Neuronal stem cell (in vitro differentiated cells): Measurements from ENCODE around the gene NDUFB8.
A peak's percentile ranks its signal among the peaks of the same experiment; 100 is the strongest.

ENCODE experiments used
- DNase-seq: peaks from one replicate; pipeline ENCODE4 v3.0.0-alpha.2; 2013; ENCODE audit warnings: low spot score
- H2AFZ ChIP-seq: one replicate; pipeline ENCODE4 v1.6.1; 2013; ENCODE audit warnings: mild to moderate bottlenecking, low read length, inconsistent platforms
- H2AK5ac ChIP-seq: 2 replicates; pipeline ENCODE4 v1.6.1; 2013; ENCODE audit warnings: low read depth, mild to moderate bottlenecking, inconsistent platforms, low read length, moderate library complexity, mixed read lengths
- H2BK120ac ChIP-seq: 2 replicates; pipeline ENCODE4 v1.6.1; 2013; ENCODE audit warnings: low read depth, mild to moderate bottlenecking, inconsistent platforms, low read length, moderate library complexity, mixed read lengths
- H2BK12ac ChIP-seq: one replicate; pipeline ENCODE4 v1.6.1; 2013; ENCODE audit warnings: low read length, inconsistent platforms
- H2BK15ac ChIP-seq: 2 replicates; pipeline ENCODE4 v1.6.1; 2013; ENCODE audit warnings: mild to moderate bottlenecking, low read length, inconsistent platforms, mixed read lengths
- H2BK5ac ChIP-seq: one replicate; pipeline ENCODE4 v1.6.1; 2013; ENCODE audit warnings: inconsistent platforms, mild to moderate bottlenecking, low read length, moderate library complexity
- H3K14ac ChIP-seq: one replicate; pipeline ENCODE4 v1.6.1; 2013; ENCODE audit warnings: low read length, inconsistent platforms
- H3K18ac ChIP-seq: 2 replicates; pipeline ENCODE4 v1.6.1; 2013; ENCODE audit warnings: low read length, inconsistent platforms
- H3K23ac ChIP-seq: 2 replicates; pipeline ENCODE4 v1.6.1; 2013; ENCODE audit warnings: low read depth, mild to moderate bottlenecking, mixed read lengths, low read length, inconsistent platforms; ENCODE audit not compliant: poor library complexity
- H3K27ac ChIP-seq: replicated peaks from 3 replicates; pipeline ENCODE4 v1.5.1; 2013; ENCODE audit warnings: low read length, inconsistent platforms
- H3K27me3 ChIP-seq, 3 experiments: 2 replicates each; pipeline ENCODE4 v1.6.1; 2013; ENCODE audit warnings: low read length in 3 of 3, mild to moderate bottlenecking in 2 of 3, inconsistent platforms in 1 of 3, low read depth in 1 of 3, mixed read lengths in 1 of 3, moderate library complexity in 1 of 3; ENCODE audit not compliant: control insufficient read depth in 3 of 3, insufficient read depth in 3 of 3
- H3K36me3 ChIP-seq, 2 donors: replicated peaks in 1 of 2; 2 replicates each; pipeline ENCODE4 v1.6.1; 2013; ENCODE audit warnings: low read length in 2 of 2; ENCODE audit not compliant: control insufficient read depth in 2 of 2, insufficient read depth in 2 of 2
- H3K4ac ChIP-seq: 2 replicates; pipeline ENCODE4 v1.6.1; 2013; ENCODE audit warnings: inconsistent platforms, mild to moderate bottlenecking, low read length, moderate library complexity
- H3K4me1 ChIP-seq, 2 donors: 1 replicate in 1 of 2; 2 replicates in 1 of 2; pipeline ENCODE4 v1.6.1; 2013; ENCODE audit warnings: low read length in 2 of 2, low read depth in 1 of 2; ENCODE audit not compliant: control insufficient read depth in 2 of 2, insufficient read depth in 1 of 2
- H3K4me2 ChIP-seq: one replicate; pipeline ENCODE4 v1.6.1; 2013; ENCODE audit warnings: mild to moderate bottlenecking, low read length, inconsistent platforms; ENCODE audit not compliant: insufficient read depth, poor library complexity, severe bottlenecking
- H3K4me3 ChIP-seq, 2 donors: 2 replicates each; pipeline ENCODE4 v1.5.1; 2013; ENCODE audit warnings: low read length in 2 of 2, mild to moderate bottlenecking in 2 of 2, inconsistent platforms in 1 of 2, moderate library complexity in 1 of 2
- H3K79me1 ChIP-seq: one replicate; pipeline ENCODE4 v1.6.1; 2013; ENCODE audit warnings: low read depth, mild to moderate bottlenecking, inconsistent platforms, low read length, moderate library complexity
- H3K9ac ChIP-seq: one replicate; pipeline ENCODE4 v1.6.1; 2013; ENCODE audit warnings: mild to moderate bottlenecking, low read depth, low read length, inconsistent platforms; ENCODE audit not compliant: poor library complexity
- H3K9me3 ChIP-seq, 2 donors: replicated peaks in 1 of 2; 2 replicates each; pipeline versions ENCODE3 to v1.6.1; 2013; ENCODE audit warnings: low read length in 2 of 2, mild to moderate bottlenecking in 2 of 2, inconsistent platforms in 1 of 2, low read depth in 1 of 2, mixed read lengths in 1 of 2, moderate library complexity in 1 of 2; ENCODE audit not compliant: control insufficient read depth in 2 of 2, insufficient read depth in 1 of 2
- H4K8ac ChIP-seq: one replicate; pipeline ENCODE4 v1.6.1; 2013; ENCODE audit warnings: low read depth, mild to moderate bottlenecking, inconsistent platforms, low read length, moderate library complexity
- H4K91ac ChIP-seq: one replicate; pipeline ENCODE4 v1.6.1; 2013; ENCODE audit warnings: low read length, low read depth, mild to moderate bottlenecking, inconsistent platforms; ENCODE audit not compliant: poor library complexity
- WGBS, 2 donors: extraction: QIAGEN DNeasy Blood & Tissue Kit; methylation state at CpG; one replicate each; pipeline ENCODE4 v1.1.7; 2013; ENCODE audit warnings: missing lambda C conversion rate in 2 of 2, mixed read lengths in 1 of 2; ENCODE audit not compliant: insufficient read length in 2 of 2, insufficient replicate concordance in 1 of 2; ENCODE audit errors: extremely low coverage in 2 of 2; 5-methylcytosine and 5-hydroxymethylcytosine counted together

The NDUFB8 gene

GRCh38 chr10:100490531-100490930, 39.1 kb downstream of the NDUFB8 start:
- Histone ChIP-seq H3K18ac (no peak overlapping the region), H3K27me3 (peaks cover 0 to 52% (median 0%) of the 10 kb centered on the region in 3 experiments), H2BK15ac (no peak overlapping the region)

DNA sequence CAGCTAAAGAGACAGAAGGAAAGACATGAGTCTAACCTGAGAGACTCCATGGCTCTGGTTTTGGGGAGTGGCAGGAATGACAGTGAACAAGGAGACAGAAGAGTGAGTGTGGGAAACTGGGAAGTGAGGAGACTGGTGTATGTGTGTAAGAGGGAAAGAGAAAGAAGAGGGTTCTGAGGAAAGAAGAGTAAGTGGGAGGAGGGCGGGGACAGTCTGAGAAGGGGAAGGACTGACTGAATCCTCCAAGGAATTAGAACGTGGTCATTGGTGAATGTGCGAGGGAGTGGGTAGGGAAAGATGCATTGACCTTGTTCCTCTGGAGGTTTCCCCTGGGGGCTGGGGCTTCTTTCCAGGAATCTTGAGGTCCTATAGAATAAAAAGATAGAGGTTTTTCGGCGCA, 40.3 kb downstream of the NDUFB8 start:
- Histone ChIP-seq H3K36me3 (peaks cover 21 to 37% of the 10 kb centered on the region in 2 donors), H3K4me3 (no peak overlapping the region), H4K8ac (no peak overlapping the region), H2AK5ac (no peak overlapping the region), H2BK12ac (no peak overlapping the region), H3K18ac (no peak overlapping the region), H3K9me3 (peaks cover 0 to 9% of the 10 kb centered on the region in 2 donors), H2BK5ac (no peak overlapping the region), H3K4ac (no peak overlapping the region), H2AFZ (no peak overlapping the region), H3K23ac (no peak overlapping the region), H3K79me1 (no peaks in the 10 kb centered on the region), H2BK15ac (no peak overlapping the region), H3K9ac (no peak overlapping the region), H3K27me3 (peaks cover 0 to 52% (median 0%) of the 10 kb centered on the region in 3 experiments), H3K27ac (no peak overlapping the region), H2BK120ac (no peak overlapping the region), H4K91ac (no peak overlapping the region), H3K14ac (no peak overlapping the region), H3K4me2 (no peak overlapping the region), H3K4me1 (peaks cover 16 to 25% of the 10 kb centered on the region in 2 donors)
- no peak for DNase-seq
- WGBS, 2 donors = no CpG with 5 or more reads among the region's 5 CpGs

More at GRCh38 chr10:100490531-100490930, 39.1 kb downstream of the NDUFB8 start:
- Histone ChIP-seq H2BK12ac (no peak overlapping the region), H3K79me1 (no peaks in the 10 kb centered on the region), H4K91ac (no peak overlapping the region), H3K4me3 (no peak overlapping the region), H2AK5ac (no peak overlapping the region), H3K14ac (no peak overlapping the region), H3K27ac (no peak overlapping the region), H3K36me3 (peaks cover 22 to 45% of the 10 kb centered on the region in 2 donors), H3K4me1 (peaks cover 7 to 14% of the 10 kb centered on the region in 2 donors), H2BK120ac (no peak overlapping the region), H3K23ac (no peak overlapping the region), H3K9me3 (peaks cover 0 to 9% of the 10 kb centered on the region in 2 donors), H3K4ac (no peak overlapping the region), H3K4me2 (no peak overlapping the region), H3K9ac (no peak overlapping the region), H4K8ac (no peak overlapping the region), H2BK5ac (no peak overlapping the region), H2AFZ (no peak overlapping the region)
- WGBS, 2 donors = no CpG with 5 or more reads among the region's 2 CpGs
- DNase-seq = no peak

- no peak overlapping the region for H3K4me2 ChIP-seq
- peaks cover 0 to 9% of the 10 kb centered on the region in 2 donors for H3K9me3 ChIP-seq
- H3K79me1 ChIP-seq = no peaks in the 10 kb centered on the region
- no peak for DNase-seq
- H2AFZ ChIP-seq = no peak overlapping the region
- no peak overlapping the region for H3K14ac ChIP-seq
- H4K8ac ChIP-seq = no peak overlapping the region
- peaks cover 16 to 33% of the 10 kb centered on the region in 2 donors for H3K4me1 ChIP-seq
- no peak overlapping the region for H2BK5ac ChIP-seq
- no peak overlapping the region for H3K27ac ChIP-seq
- H3K9ac ChIP-seq = no peak overlapping the region
- no peak overlapping the region for H2BK12ac ChIP-seq
- H4K91ac ChIP-seq = no peak overlapping the region
- H3K18ac ChIP-seq = no peak overlapping the region
- H3K4me3 ChIP-seq = no peak overlapping the region
- H3K23ac ChIP-seq = no peak overlapping the region
- H3K4ac ChIP-seq = no peak overlapping the region
- no peak overlapping the region for H2BK15ac ChIP-seq
- H3K36me3 ChIP-seq = peaks cover 21 to 37% of the 10 kb centered on the region in 2 donors
- H2BK120ac ChIP-seq = no peak overlapping the region
- no peak overlapping the region for H2AK5ac ChIP-seq
- H3K27me3 ChIP-seq = peaks cover 0 to 64% (median 0%) of the 10 kb centered on the region in 3 experiments
- WGBS, 2 donors = no CpG with 5 or more reads among the region's 6 CpGs
Observed at GRCh38 chr10:100487529-100487928, 42.1 kb downstream of the NDUFB8 start.

DNA sequence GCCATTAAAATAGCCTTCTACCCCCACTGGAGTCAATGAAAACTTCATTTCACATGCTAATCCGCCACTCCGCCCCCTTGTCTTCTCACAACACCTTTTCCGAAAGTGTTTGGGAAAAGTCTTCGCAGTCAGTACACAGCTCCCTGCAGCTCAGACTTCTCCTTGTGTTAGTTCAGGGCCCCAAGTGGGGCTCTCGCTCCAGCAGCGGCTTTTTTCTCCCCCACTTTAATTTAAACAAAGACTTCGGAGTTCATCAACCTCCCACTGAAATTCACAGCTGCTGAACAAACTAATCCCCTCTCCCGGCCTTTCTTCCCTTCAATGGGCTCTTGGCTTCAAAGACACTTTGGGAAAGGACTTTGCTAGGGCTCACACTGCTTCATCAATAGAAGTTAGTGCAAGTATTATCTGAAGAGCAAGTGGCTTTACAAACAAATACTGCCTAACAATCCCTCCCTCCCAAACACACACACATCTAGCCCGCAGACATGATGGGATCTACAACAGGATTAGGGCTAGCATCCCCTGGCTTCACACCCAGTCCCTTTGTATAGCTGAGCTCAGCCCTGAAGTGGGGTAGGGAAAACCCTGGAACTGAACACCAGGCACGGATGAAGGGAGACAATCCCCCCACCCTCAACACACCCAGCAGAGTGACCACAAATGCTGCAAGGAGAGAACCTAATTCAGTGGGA, 43.7 kb downstream of the NDUFB8 start:
- Histone ChIP-seq H3K79me1 (no peaks in the 10 kb centered on the region), H3K27ac (peak overlapping the region; percentile 31), H3K23ac (no peak overlapping the region), H4K8ac (no peak overlapping the region), H2BK120ac (no peak overlapping the region), H3K27me3 (peaks cover 6 to 74% (median 6%) of the 10 kb centered on the region in 3 experiments), H2BK15ac (no peak overlapping the region), H3K18ac (no peak overlapping the region), H3K14ac (no peak overlapping the region), H3K4me1 (peaks cover 23 to 39% of the 10 kb centered on the region in 2 donors), H3K4ac (no peak overlapping the region), H3K9me3 (peaks cover 0 to 6% of the 10 kb centered on the region in 2 donors), H2BK12ac (no peak overlapping the region), H2BK5ac (no peak overlapping the region), H3K9ac (no peak overlapping the region), H2AFZ (peak overlapping the region; percentile 63), H3K4me3 (no peak overlapping the region), H3K36me3 (peaks cover 18 to 26% of the 10 kb centered on the region in 2 donors), H2AK5ac (no peak overlapping the region), H4K91ac (no peak overlapping the region), H3K4me2 (no peak overlapping the region)
- DNase-seq = peak; percentile 93
- no CpG with 5 or more reads among the region's 10 CpGs for WGBS, 2 donors
